HG03103 (cell line): ENCODE measurements around the gene IL21R.

Experiments
- ATAC-seq: cut with Tn5 transposase; IDR thresholded peaks from one replicate; pipeline ENCODE4 v1.9.1; 2021; ENCODE audit warnings: low read depth; ENCODE audit not compliant: unreplicated experiment

Gene IL21R

GRCh38 chr16:27482397-27483087 lies 80.6 kb downstream of the IL21R start:
- no peak for ATAC-seq

GRCh38 chr16:27483088-27483437 lies 81.1 kb downstream of the IL21R start:
- ATAC-seq: no peak

DNA sequence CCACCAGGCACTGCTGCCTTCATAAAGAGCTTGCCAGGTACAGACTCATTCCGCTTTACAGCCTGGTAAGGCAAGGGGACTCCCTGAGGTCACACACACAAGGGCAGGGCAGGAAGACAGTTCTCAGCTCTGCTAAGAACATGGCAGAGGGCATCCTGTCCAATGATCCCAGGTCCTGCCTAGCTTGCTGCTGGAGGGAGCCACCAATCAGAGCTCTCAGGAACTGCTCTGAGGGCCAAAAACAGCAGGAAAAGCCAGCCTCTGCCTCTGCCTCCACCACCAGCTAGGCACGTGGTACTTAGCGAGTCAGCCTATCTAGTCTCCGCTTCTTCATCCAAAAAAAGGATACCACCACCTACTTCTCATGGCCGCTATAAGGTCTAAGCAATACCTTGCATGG lies 81.7 kb downstream of the IL21R start:
- ATAC-seq: no peak

DNA sequence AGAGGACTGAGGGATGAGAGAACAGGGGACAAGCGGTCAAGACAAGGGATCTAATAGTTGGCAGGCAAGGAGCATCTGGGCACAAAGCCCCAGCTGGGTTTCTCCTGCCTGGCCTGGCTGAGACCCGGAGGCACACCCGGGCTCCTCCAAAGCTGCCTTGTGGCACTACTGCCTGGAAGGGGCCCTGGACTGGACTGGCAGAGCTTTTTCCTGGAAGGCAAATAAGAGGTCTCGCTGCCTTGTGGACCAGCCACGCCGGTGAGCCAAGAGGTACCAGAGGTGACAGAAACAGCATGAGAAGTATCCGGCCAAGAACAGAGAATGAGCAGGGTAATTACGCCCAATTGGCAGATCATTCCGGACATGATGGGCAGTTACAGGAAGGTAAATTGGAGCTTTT lies 83.2 kb downstream of the IL21R start:
- no peak for ATAC-seq

- ATAC-seq: no peak
Observed at GRCh38 chr16:27485811-27486210, 83.8 kb downstream of the IL21R start.

DNA sequence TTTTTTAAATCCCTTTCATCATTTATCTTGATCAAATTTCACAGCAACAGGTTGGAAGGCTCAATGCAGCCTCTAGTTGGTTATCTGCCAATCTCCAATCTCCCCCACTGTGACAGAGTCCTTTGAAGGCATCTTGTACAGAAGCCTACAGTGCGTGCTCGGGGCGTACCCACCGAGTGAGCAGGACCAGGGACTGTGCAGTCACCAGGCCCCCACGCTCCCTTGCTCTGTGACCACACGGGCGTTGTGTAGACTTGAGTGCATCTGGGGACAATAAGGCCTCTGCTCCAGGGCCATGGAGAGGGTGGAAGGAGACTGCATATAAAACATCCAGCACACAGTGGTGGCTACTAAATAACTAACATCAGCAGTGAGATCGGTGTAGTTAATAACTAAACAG lies 84.4 kb downstream of the IL21R start:
- no peak for ATAC-seq

DNA sequence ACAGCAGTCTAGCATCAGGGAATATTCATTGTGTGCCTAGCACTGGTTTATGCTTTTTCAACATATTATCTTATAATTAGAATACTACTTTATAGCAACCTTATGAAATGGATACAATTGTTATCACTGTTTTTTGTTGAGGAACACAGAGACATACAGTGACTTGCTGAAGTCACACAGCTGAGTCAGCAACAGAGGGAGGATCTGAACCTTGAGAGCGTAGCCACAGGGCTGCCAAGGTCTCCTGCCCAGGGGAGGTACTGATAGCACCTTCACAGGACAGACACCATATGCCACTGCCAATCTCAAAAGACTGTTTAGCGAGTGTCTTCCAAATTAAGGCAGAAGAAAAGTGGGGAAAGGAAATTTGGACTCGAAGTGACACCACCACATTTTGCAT lies 84.8 kb downstream of the IL21R start:
- ATAC-seq: no peak

DNA sequence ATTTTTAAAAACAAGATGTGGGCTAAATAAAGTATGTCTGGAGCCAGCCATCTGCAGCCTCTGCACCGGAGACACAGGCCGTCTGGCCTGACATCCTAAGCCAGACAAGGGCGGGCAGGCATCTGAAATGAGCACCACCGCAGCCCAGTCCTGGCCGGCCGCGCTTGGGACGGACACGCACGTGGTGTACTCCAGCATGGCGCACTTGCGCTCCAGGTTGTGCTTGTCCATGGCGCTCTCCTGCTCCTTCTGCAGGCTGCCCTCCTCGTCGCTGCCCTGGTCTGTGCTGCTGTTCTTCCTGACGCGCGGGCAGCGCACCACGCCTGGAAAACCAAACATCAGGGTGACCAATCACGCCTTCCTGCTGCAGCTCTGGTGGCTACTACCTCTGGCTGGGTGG lies 87.4 kb downstream of the IL21R start:
- ATAC-seq: no peak

GRCh38 chr16:27489906-27490305 lies 87.9 kb downstream of the IL21R start:
- no peak for ATAC-seq

GRCh38 chr16:27491894-27492587 lies 90.1 kb downstream of the IL21R start:
- ATAC-seq: no peak

GRCh38 chr16:27492588-27492979 lies 90.6 kb downstream of the IL21R start:
- no peak for ATAC-seq

GRCh38 chr16:27495191-27495590 lies 93.2 kb downstream of the IL21R start:
- ATAC-seq: no peak

DNA sequence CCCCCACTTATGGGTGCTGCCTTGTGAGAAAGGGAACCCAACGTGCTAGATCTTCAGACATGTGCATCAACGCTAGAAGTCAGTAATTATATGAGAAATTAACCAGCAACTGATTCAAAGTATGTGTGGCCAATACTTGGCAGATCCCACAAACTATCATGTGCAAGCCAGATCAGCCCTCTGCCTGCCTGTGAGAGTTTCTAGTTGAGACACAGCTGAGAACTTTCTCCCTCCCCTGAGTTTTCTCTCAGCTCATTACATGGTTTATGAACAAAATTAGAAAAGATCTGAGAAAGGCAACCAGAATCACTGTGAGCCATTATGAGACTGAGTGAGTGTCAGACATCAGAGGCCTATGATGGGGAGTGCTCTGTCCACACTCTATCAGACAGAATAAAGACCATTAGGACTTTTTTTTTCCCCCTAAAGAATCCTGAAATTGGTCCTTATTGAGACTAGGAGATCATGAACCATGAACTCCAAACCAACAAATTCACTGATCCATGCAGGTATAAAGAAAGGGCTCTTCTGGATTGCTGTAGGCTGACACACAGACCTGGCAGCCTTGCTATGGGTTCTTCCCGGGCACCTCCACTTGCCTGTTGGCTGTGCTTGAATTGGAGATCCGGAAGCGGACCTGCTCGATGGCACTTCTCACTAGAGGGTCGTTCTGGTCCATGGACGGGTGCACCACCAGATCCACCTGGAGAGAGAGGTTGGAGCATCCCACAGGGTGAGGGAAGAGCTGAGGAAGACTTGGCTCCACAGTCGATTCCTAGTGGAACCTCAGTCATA lies 96.3 kb downstream of the IL21R start:
- ATAC-seq: no peak

GRCh38 chr16:27498916-27499658 lies 97.1 kb downstream of the IL21R start:
- ATAC-seq: no peak

GRCh38 chr16:27499659-27500055 lies 97.7 kb downstream of the IL21R start:
- ATAC-seq: no peak

DNA sequence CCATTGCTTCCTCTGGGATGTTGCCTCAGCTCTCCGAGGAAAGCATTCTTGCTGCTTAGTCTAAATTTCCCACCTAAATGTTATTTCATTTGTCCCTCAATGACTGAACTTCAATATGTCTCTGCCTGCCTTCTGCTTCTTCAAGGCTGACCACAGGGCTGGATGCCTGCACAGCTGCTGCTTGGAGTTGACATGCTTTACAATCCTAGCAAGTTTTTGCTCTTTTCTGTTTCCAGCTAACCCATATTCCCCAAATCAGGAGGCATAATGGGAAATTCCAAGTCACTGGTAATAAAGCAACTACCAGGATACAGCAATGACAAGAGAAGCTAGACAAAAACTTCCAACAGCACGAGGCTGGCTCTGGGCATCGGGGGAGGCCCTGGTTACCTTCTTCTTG lies 98.8 kb downstream of the IL21R start:
- no peak for ATAC-seq
